Frontal cortex (tissue), 4 donors: ENCODE results near the gene CD82. TPM values are rescaled to one million over a fixed set of nuclear protein-coding genes. Genes with fewer than 3 reads are reported as not detected.
"Not testable (repeated sequence)": the region's sequence is repeated elsewhere in the genome, so short reads cannot be mapped to it uniquely, and the experiment has no call there.

ENCODE experiments used
- DNase-seq, 2 donors: peaks; one replicate each; pipeline ENCODE4 v3.0.0; 2012; ENCODE audit warnings: low spot score in 2 of 2
- FAIRE-seq: peaks from 2 replicates; lab custom pipeline; 2012; peaks lifted over from hg19 to GRCh38; lab: Jason Lieb, UNC
- total RNA-seq: library from RNA; depleted of rRNA; stranded (reverse); fragments of >200 nt; gene quantifications from one replicate; pipeline ENCODE4 v1.2.3, GENCODE V29; 2014
- donor health status: control.
- donor health status: control.
- donor health status: control.

CD82 gene
- total RNA-seq, 1 donor from 2014 or later: 6.5 TPM

DNA sequence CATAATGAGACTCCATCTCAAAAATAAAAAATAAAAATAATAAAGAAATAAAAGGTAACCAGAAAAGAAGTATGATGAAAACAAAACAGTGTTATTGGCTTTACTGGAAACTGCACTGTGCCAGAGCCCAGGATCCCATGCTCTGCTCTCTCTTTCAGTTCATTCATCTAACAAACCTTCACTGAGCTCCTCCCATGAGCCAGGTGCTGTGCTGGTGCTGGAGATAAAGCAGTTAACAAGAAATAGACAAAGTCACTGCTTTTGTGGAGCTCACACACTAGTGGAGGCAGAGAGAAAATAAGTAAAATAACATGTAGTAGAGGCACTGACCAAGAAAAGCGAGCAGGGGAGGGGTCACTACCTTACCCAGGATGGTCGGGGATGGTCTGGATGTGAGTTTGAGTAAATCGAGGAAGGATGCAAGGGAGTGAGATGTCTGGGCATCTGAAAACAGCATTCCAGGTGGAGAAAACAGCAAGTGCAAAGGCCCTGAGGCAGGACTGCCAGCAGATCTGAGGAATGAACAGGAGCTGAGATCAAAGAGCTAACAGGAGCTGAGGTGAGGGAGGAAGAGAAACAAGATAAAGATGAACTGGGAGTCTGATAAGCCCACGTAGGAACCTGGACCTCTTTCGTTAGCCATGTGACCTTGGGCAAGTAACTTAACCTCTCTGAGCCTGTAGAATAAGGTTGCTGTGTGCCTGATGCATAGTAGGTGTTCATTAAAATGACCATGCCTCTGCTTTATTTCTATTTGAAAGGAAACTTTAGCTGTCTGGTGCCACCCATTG lies 31.3 kb upstream of the CD82 start:
- no peak for DNase-seq
- no peak for FAIRE-seq

DNA sequence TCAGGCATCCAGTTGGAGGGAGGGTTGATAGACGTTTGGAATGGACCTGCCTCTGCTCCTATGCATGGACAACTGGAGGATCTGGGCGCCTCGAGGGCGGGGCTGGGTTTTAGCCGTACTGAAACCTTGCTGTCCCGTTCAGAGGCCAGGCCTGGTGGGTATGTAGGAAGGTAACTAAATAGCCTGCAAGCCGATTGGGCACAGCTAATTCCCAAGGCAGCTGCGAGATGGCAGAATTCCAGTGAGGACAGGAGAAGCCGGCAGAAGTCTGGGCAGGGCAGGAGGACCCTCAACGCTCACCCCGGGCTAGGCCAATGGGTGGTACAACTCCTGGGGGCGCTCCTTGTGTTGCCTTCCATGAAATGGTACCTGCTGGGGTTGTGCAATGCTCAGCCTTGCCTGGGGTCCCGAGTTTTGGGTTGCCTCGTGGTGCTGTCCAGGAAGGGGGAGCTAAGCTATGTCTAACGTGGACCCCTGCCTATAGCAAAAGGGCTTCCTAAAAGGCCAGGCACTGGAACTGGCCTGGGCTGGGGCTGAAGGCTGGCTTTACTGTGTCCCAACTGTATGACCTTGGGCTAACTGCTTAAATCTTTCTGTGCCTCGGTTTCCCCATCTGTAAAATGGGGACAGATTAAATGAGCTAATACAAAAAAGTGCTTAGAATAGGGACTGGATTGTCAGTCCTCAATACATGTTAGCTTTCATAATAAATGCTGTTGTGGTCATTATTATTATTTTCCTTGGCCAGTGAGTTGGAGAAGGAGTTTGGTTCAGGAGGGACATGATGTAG lies 30.1 kb upstream of the CD82 start:
- DNase-seq: no peak
- no peak for FAIRE-seq

DNA sequence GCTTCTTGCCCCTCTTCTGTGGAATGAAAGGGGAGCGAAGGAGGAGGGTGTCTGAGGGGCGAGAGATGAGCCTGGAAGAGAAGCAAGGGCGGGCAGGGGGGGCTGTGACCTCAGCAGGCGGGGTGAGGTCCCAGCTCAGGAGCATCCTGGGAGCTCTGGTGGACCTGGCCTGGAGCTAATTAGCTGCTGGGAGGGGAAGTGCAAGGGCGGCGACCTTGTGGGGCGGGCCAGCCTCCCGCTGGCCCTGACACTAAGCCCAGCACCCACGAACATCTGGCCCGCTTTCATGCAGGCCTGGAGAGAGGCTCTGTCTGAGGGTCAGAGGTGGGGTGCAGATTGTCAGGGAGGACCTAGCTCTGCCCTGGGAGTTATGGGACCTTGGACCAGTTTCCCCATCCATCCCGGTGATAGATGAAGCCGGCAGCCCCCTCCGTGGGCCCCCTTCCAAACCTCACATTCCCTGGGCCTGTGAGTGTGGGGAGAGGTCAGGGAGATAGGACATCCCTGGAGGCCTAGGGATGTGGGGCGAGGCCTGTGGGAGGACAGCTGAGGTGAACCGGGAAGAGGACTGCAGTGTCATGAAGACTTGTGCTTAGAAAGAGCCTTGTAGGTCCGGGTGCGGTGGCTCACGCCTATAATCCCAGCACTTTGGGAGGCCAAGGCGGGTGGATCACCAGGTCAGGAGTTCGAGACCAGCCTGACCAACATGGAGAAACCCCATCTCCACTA lies 28.5 kb upstream of the CD82 start:
- FAIRE-seq: no peak
- no peak for DNase-seq

DNA sequence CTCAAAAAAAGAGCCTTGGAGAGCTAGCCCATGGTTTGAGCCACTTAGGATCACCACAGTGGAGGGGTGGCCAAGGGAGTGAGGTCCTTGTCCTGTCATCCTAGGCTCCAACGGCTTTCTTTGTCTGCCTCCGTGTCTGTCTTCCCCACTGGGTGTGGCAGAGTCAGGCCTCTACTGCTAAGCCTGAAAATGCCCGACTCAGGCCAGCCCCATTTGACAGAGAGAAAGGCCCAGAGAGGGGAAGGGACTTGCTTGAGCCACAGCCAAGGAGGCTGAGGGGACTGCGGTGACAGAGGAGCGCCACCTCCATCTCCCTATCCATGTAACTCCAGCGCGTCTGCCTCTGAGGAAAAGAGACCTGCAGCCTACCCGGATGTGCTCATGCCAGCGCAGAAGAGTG lies 27.8 kb upstream of the CD82 start:
- FAIRE-seq: no peak
- DNase-seq: no peak

DNA sequence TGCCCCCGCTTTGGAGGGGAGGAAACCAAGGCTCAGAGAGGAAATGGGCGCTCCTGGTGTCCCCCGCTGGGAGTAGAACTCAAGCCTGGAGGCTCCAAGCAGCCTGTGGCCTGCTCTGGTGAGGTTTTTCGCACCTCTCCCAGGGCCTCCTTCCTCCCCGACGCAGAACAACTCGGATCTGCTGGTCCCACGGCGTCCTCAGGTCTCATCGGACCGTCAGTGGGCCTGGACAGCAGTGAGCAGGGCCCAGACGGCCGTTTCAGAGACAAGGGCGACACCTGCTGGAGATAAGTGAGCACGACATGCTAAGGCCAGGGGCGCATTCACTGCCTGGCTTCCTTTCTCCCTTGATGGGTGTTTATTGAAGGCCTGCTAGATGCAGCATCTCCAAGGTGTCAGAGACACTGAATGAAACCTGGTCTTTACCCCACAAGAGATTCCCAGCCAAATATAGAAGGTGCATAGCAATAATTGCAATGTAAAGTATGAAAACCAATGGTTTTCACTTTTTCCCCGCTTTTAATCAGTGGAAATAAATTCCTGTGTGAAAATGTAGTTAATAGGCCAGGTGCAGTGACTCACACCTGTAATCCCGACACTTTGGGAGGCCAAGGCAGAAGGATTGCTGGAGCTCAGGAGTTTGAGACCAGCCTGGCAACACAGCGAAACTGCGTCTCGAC lies 26.9 kb upstream of the CD82 start:
- FAIRE-seq: no peak

DNA sequence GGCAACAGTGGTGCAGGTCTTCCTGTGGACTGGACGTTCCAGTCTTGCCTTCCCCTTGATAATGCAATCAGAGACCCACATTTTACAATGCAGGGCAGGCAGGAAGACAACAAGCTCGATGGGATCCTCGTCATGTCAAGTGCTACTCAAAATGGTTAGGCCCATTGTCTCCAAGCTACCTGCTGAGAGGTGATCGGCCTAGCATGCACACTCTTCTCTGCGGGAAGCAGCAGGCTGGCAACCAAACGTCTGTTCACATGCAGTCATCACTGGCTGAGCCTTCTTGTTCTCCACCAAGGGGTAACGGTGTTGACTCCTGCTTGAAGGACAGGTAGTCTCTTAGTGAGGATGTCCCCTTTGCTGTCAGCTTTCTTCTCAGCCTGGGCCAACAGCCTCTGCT lies 25.5 kb upstream of the CD82 start:
- DNase-seq: no peak
- no peak for FAIRE-seq

More for the DNA sequence above, 26.9 kb upstream of the CD82 start:
- DNase-seq: peak; percentile 72 to 91

DNA sequence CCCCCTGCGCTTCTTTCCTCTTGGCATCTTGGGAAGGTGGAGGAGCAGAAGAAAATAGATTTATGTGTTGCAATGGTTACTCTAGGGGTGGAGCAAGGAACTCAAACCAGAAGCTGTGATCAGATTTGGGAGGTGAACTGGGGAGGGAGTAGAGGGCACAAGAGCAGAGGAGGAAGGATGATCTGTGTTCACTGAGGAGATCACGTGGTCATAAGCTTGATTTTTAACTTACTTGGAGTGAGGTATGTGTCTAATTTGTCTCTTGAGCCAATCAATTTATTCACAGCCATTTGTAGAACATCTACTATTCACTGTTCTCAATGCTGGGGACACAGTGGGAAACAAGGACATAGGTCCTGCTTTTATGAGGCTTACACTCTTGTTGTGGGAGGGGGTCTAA lies 24.8 kb upstream of the CD82 start:
- FAIRE-seq (no peak), DNase-seq (no peak)

DNA sequence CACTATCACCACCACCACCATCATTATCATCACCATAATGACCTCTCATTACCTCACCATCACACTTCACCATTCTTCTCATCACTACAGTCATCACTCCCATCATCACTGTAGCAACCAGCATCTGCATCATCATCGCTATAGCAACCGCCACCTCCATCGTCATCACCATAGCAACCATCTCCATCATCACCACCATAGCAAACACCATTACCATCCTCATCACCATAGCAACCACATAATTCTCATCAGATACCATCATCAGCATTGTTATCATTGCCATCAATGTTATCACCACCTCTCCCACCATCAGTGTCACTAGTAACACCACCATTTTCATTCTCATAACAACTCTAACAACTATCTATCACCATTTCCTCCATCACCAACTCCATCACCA lies 23.1 kb upstream of the CD82 start:
- FAIRE-seq (no peak), DNase-seq (no peak)

DNA sequence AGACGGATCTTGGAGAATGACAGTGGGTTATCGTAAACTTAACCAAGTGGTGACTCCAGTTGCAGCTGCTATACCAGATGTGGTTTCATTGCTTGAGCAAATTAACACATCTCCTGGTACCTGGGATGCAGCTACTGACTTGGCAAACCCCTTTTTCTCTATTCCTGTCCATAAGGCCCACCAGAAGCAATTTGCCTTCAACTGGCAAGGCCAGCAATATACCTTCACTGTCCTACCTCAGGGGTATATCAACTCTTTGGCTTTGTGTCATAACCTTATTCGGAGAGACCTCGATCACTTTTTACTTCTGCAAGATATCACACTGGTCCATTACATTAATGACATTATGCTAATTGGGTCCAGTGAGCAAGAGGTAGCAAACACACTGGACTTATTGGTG lies 18.5 kb upstream of the CD82 start:
- FAIRE-seq, DNase-seq: not testable (repeated sequence)

DNA sequence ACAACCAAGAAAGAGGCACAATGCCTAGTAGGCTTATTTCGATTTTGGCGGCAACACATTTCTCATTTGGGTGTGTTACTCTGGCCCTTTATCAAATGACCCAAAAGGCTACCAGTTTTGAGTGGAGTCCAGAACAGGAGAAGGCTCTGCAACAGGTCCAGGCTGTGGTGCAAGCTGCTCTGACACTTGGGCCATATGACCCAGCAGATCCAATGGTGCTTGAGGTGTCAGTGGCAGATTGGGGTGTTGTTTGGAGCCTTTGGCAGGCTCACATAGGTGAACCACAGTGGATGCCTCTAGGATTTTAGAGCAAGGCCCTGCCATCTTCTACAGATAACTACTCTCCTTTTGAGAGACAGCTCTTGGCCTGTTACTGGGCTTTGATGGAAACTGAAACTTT lies 17.9 kb upstream of the CD82 start:
- DNase-seq, FAIRE-seq: not testable (repeated sequence)

DNA sequence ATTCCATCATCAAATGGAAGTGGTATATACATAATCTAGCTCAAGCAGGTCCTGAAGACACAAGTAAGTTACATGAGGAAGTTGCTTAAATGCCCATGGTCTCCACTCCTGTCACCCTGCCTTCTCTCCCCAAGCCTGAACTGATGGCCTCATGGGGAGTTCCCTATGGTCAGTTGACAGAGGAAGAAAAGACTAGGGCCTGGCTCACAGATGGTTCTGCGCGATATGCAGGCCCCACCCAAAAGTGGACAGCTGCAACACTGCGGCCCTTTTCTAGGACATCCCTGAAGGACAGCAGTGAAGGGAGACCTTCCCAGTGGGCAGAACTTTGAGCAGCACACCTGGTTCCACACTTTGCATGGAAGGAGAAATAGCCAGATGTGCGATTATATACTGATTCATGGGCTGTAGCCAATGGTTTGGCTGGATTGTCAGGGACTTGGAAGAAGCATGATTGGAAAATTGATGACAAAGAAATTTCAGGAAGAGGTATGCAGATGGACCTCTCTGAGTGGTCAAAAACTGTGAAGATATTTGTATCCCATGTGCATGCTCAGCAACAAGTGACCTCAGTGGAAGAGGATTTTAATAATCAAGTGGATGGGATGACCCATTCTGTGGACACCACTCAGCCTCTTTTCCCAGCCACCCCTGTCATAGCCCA lies 17.3 kb upstream of the CD82 start:
- DNase-seq (no peak), FAIRE-seq (no peak)

DNA sequence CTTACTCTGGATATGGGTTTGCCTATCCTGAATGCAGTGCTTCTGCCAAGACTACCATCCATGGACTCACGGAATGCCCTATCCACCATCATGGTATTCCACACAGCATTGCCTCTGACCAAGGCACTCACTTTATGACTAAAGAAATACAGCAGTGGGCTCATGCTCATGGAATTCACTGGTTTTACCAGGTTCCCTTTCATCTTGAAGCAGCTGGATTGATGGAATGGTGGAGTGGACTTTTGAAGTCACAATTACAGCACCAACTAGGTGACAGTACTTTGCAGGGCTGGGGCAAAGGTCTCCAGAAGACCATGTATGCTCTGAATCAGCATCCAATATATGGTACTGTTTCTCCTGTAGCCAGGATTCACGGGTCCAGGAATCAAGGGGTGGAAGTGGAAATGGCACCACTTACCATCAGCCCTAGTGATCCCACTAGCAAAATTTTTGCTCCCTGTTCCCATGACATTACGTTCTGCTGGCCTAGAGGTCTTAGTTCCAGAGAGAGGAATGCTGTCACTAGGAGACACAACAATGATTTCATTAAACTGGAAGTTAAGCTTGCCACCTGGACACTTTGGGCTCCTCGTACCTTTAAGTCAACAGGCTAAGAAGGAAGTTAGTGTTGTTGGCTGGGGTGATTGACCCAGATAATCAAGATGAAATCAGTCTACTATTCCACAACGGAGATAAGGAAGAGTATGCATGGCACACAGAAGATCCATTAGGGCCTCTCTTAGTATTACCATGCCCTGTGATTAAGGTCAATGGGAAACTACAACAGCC lies 16.3 kb upstream of the CD82 start:
- FAIRE-seq, DNase-seq: not testable (repeated sequence)

DNA sequence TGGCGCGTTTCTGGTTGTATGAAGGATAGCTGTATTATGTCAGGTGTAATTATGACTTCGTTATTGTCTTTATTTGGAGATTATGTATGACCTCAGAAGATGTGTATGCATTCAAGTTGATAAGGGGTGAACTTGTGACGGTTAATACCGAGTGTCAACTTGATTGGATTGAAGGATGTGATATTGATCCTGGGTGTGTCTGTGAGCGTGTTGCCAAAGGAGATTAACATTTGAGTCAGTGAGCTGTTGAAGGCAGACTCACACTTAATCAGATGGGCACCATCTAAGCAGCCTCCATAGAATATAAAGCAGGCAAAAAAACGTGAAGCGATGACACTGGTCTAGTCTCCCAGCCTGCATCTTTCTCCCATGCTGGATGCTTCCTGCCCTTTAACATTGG lies 15.3 kb upstream of the CD82 start:
- FAIRE-seq: no peak
- no peak for DNase-seq

DNA sequence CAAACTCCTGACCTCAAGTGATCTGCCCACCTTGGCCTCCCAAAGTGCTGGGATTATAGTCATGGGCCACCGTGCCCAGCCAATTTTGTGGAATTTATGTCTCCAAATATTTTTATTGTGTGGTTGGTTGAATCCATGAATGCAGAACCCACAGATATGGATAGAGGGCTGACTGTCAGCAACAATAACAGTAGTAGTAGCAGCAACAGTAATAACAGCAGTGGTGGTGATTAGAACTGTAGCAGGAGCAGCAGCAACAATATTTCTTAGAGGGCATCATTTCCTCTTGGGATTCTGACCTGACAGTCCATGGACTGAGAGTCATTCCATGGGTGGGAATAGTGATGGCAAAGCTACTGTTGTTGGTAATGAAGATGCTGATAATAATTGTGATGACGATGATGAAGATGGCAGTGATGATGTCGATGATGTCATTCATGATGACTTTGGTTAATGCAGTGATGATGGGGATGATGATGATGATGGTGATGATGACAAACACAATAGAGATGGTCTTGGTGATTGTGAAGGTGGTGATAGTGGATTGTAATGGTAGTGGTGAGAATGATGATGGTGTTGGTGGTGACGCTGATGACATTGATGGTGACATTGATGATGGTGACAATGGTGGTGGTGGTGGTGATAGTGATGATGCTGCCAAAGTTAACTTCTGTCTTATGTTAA lies 13.9 kb upstream of the CD82 start:
- DNase-seq (no peak), FAIRE-seq (no peak)

DNA sequence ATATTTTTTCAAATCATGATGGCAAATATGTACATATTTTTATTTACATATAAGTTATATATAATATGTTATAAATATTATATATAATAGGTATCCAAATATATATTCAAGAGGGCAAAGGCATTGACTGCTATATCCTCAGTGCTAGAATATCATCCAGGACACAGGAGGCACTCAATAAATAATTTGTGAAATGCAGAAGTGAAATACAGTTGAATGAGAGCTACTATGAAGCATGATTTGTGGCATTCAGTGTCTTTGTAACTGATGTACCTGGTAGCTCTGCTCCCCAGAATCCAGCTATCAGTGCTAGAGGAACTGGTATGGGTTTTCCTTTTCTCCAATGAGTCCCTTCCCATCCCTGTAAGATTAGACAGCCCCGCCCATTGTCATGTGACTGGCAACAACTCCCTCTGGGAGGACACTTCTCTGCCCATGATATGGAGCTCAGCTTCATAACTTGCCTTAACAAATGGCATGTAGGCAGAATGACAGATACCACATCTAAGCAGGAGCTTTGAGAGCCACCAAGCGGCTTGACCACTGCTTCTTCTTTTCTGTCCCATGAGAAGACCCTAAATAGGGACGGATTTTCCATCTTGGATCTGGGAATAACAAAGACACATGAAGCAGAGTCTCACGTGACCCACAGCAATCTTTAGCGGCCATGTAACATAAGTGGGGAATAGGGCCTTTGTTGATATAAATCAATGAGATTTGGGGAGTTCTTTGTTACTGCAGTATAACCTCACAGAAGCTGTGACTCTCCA lies 10.2 kb upstream of the CD82 start:
- no peak for FAIRE-seq
- no peak for DNase-seq

DNA sequence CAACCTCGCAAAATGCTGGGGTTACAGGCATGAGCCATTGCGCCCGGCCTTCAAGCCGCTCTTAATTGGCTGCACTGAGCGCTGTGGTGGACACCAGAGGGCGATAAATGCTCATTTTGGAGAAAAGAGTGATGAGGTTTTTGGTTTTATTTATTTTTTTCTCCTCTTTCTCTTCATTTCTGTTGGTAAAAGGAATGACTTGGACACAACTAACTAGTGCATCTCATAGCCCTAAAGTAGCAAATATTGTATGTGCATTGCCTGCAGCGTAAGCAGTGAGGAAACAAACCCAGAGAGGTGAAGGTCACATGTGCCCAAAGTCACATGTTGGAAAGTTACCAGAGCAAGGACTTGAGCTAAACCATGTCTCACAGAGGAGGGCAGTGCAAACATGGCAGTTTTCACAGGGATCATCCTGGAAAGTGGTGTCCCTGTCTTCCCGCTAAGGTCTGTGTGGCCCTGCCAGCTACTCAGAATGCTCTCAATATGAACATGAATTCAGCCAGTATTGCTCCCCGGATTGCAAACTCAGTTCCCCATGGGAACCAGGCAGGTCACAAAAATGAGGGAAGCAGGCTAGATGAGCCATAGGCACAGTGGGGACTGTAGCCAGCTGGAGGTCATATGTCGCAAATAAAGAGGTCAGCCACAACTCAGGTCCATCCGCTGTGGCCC lies 8.6 kb upstream of the CD82 start:
- FAIRE-seq (no peak), DNase-seq (no peak)

DNA sequence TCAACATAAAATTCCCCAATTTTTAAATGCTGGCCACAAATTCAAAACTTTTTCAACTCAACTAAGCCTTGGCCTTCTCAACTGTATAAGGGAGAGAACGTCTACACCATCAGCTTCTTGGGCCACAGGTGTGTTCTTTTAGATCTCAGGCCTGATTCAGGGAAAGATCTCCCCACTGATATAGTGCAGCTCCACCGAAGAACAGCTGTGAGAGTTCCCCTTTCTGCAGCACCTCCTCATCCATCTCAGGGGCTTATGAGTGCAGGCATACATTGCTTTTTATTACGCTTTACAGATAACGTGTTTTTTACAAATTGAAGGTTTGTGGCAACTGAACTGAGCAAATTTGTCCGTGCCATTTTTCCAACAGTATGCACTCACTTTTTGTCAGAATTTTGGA lies 8.0 kb upstream of the CD82 start:
- no peak for FAIRE-seq
- DNase-seq: no peak
